Measurements from ENCODE around the gene VDR. TPM values are rescaled to one million over a fixed set of nuclear protein-coding genes. Genes with fewer than 3 reads are reported as not detected.
A peak's percentile ranks its signal among the peaks of the same experiment; 100 is the strongest.
"Not testable (repeated sequence)": the region's sequence is repeated elsewhere in the genome, so short reads cannot be mapped to it uniquely, and the experiment has no call there.

Gene VDR
- polyA plus RNA-seq, 1 donor: 11.3 TPM

DNA sequence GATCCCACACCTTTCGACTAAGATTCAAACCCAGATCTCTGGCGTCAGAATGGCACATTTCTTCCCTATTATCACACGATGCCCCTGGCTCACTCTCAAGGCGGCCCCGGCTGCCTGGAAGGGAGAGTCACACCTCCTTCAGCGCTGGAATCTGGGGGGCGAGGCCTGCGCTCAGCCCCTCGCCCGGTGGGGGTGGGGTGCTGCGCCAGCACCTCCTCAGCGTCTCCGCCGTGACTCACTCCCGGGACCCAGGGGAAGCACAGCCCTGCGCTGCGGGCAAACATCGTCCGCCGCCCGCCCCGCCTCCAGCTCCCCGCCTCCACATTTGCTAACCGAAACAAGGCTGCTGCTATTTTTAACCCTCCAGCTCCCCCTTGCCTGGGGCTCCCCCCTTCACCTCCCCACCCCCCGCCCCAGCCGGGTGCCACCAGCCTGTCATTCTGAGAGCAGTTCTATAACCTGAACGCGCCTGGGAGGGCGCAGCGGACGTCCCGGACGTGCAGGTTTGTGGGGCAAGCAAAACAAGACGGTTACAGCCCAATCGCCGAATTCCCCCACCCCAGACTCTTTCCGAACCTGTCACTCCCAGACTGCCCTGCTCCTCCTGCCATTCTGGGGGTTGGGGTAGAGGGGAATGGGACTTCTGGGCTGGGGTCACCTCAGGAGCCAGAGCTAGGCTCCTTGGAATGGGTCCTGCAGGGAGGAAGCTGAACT is 91.8 kb downstream of the VDR start:
- Histone ChIP-seq H3K36me3 (ENCODE audit: control insufficient read depth, insufficient read depth, low read length) (peaks cover 2% of the 10 kb centered on the region), H3K4me1 (ENCODE audit: control insufficient read depth, insufficient read depth, low read length) (peaks cover 50% of the 10 kb centered on the region), H3K4me3 (ENCODE audit: low read length) (peak overlapping the region; percentile 50), H3K9me3 (ENCODE audit: control insufficient read depth, low read depth, low read length) (no peaks in the 10 kb centered on the region), H3K27ac (ENCODE audit: low read length) (peak overlapping the region; percentile 84), H3K27me3 (ENCODE audit: control insufficient read depth, insufficient read depth, low read length) (no peaks in the 10 kb centered on the region)
- WGBS (ENCODE audit: insufficient coverage, low lambda C conversion rate): no CpG with 5 or more reads among the region's 37 CpGs
- peak; percentile 81 to 86 for DNase-seq

DNA sequence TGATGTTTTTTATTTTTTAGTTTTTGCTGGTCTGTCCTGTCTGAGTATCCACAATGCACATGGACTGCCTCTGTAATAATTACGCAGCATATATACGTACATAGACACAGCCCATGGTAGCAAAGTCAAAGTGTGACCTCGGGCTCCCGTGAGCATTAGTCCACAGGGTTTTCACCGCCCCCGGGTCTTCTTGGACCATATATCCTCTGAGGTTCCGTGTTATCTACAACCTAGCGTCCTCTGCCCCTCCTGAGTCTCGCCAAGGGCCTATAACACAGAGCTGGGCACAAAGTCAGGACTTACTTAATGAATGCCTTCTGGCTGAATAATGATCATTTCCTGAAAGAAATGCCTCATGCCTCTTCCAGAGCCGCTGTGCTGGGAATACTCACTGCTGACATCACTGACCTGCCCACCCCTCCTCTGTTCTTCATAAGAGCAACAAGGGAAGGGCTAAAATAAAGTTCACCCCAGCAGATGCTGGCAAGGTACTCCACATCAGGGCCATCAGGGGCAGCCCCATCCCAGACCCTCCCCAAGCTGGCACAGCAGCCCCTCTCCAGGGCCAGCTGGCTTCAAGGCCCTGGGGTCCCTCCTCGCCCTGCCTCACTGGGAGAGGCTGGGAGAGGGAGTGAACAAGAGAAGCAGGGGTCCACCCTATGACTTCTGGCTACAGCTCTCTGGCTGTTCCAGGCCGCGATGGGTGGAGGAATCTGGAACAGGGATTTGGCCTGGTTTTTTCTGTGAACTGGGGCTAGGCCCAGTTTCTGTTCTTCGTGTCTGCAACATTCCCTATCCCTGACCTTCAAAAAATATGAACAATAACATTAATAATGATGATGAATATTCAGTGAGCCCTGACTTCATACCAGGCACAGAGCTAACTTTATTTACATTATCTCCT is 93.0 kb downstream of the VDR start:
- WGBS (ENCODE audit: insufficient coverage, low lambda C conversion rate): 83% methylated on average over 2 of the region's 14 CpGs
- peak in 1 of 2 donors; percentile 37 for DNase-seq
- Histone ChIP-seq H3K36me3 (ENCODE audit: control insufficient read depth, insufficient read depth, low read length) (peaks cover 2% of the 10 kb centered on the region), H3K9me3 (ENCODE audit: control insufficient read depth, low read depth, low read length) (no peaks in the 10 kb centered on the region), H3K4me3 (ENCODE audit: low read length) (no peak overlapping the region), H3K27me3 (ENCODE audit: control insufficient read depth, insufficient read depth, low read length) (no peaks in the 10 kb centered on the region), H3K27ac (ENCODE audit: low read length) (peak overlapping the region; percentile 84), H3K4me1 (ENCODE audit: control insufficient read depth, insufficient read depth, low read length) (peaks cover 43% of the 10 kb centered on the region)

DNA sequence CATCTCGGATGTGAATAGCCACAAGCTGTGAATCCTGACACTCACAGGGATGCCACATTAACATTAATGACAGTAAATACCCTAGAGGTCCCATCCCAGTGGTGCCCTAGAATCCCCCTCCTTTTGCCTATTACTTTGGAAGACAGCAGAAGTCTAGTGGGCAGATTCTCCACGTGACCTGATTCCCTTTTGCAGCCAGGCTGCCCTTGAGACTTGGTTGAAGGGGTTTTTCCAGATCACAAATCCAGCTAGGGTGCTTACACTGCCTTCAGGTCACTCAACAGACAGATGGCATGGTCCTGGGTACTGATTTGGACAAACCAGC is 93.8 kb downstream of the VDR start:
- no peak overlapping the region for H3K4me3 ChIP-seq (ENCODE audit: low read length)
- H3K4me1 ChIP-seq (ENCODE audit: control insufficient read depth, insufficient read depth, low read length): peaks cover 40% of the 10 kb centered on the region
- no peak for DNase-seq
- no peaks in the 10 kb centered on the region for H3K9me3 ChIP-seq (ENCODE audit: control insufficient read depth, low read depth, low read length)
- H3K27me3 ChIP-seq (ENCODE audit: control insufficient read depth, insufficient read depth, low read length): no peaks in the 10 kb centered on the region
- H3K36me3 ChIP-seq (ENCODE audit: control insufficient read depth, insufficient read depth, low read length): peaks cover 2% of the 10 kb centered on the region
- no peak overlapping the region for H3K27ac ChIP-seq (ENCODE audit: low read length)
- WGBS (ENCODE audit: insufficient coverage, low lambda C conversion rate): no CpG with 5 or more reads among the region's 2 CpGs

DNA sequence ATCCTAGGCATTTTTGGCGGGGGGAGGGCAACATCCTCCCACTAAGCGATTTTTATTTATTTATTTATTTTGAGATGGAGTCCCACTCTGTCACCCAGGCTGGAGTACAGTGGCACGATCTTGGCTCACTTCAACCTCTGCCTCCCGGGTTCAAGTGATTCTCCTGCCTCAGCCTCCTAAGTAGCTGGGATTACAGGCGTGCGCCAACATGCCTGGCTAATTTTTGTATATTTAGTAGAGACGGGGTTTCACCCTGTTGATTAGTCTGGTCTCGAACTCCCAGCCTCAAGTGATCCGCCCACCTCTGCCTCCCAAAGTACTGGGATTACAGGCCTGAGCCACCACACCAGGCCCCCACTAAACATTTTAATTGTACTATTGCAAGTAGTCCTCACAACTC is 95.3 kb downstream of the VDR start:
- H3K4me1 ChIP-seq (ENCODE audit: control insufficient read depth, insufficient read depth, low read length): peaks cover 42% of the 10 kb centered on the region
- DNase-seq; H3K36me3 ChIP-seq (ENCODE audit: control insufficient read depth, insufficient read depth, low read length); H3K4me3 ChIP-seq (ENCODE audit: low read length); H3K27me3 ChIP-seq (ENCODE audit: control insufficient read depth, insufficient read depth, low read length); H3K27ac ChIP-seq (ENCODE audit: low read length); H3K9me3 ChIP-seq (ENCODE audit: control insufficient read depth, low read depth, low read length): not testable (repeated sequence)
- 80% methylated on average over 1 of the region's 9 CpGs for WGBS (ENCODE audit: insufficient coverage, low lambda C conversion rate)

DNA sequence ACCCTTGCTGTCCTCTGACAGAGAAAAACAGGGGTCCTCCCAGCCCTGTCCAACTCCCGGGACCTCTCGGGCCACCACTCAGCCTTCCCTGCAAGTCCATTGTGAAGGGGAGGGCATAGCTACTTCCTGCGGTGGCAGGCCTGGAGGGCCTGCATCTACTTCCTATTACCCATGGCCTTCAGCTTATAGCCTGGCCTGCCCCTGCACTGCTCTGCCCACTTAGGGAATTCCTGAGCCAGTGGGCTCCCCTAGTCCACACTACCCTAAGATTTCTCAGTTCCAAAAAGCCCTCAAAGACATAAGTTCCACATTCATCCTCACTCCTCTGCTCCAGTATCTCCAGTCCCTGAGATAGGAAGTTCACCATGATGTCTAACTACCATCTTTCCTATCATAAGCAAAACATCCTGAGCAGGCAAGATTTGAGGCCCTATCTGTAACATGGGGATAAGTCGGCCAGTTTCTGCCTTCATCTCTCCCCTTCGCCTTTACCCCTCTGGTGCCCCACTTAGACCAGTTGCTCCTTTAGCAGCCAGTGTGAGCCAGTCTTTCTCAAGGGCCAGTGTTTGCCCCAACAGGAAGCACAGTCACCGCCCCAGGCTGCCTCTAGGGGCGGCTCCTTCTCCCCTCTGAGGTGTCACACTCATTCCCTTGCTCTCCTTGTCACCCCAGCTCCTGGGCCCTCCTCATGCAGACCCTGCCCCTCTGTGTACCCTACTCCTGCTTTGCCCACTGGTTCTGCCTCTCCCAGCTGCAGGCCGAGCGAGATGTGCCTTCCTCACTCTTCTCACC is 96.0 kb downstream of the VDR start:
- no CpG with 5 or more reads among the region's 9 CpGs for WGBS (ENCODE audit: insufficient coverage, low lambda C conversion rate)
- Histone ChIP-seq H3K27me3 (ENCODE audit: control insufficient read depth, insufficient read depth, low read length) (no peaks in the 10 kb centered on the region), H3K9me3 (ENCODE audit: control insufficient read depth, low read depth, low read length) (no peaks in the 10 kb centered on the region), H3K36me3 (ENCODE audit: control insufficient read depth, insufficient read depth, low read length) (peaks cover 13% of the 10 kb centered on the region), H3K4me1 (ENCODE audit: control insufficient read depth, insufficient read depth, low read length) (peaks cover 37% of the 10 kb centered on the region), H3K27ac (ENCODE audit: low read length) (peak overlapping the region; percentile 36), H3K4me3 (ENCODE audit: low read length) (no peak overlapping the region)
- no peak for DNase-seq

DNA sequence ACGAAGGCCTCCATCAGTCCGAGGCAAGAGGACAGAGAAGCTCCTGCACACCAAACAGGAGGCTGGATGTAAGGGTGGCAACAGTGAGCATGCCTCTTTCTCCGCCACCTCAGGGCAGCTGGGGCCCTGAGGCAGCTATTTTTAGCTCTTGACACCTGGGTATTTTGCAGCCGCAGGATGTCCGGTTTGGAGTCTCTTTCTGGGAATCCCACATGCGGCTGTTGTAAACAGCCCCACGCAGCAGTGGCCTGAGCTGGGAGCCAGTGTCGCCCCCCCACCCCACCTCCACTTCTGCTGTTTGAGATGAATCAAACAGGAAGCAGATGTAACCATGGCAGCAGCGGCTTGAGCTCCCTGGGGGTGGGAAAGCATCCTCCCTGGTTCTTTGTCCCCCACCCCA is 96.7 kb downstream of the VDR start:
- Histone ChIP-seq H3K4me3 (ENCODE audit: low read length) (no peak overlapping the region), H3K36me3 (ENCODE audit: control insufficient read depth, insufficient read depth, low read length) (peaks cover 15% of the 10 kb centered on the region), H3K27me3 (ENCODE audit: control insufficient read depth, insufficient read depth, low read length) (no peaks in the 10 kb centered on the region), H3K4me1 (ENCODE audit: control insufficient read depth, insufficient read depth, low read length) (peaks cover 29% of the 10 kb centered on the region), H3K27ac (ENCODE audit: low read length) (peak overlapping the region; percentile 36), H3K9me3 (ENCODE audit: control insufficient read depth, low read depth, low read length) (no peaks in the 10 kb centered on the region)
- DNase-seq: peak in 1 of 2 donors; percentile 52
- WGBS (ENCODE audit: insufficient coverage, low lambda C conversion rate): no CpG with 5 or more reads among the region's 9 CpGs

DNA sequence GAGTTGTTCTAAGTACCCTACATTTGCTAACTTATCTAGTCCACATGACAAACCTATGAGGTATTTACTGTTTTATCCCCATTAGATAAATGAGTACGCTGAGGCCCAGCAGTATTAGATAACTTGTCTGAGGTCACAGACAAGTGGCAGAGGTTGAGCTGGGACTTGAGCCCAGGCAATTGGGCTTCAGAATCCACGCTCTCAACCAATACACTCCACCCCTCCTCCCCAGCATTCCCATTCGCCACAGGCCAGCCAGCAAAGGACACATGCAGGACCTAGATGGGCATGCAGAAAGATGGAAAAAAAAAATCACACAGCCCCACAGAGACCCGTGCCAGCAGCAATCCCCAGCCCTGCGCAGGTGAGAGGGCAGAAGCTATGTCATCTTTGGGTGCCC is 97.5 kb downstream of the VDR start:
- peaks cover 15% of the 10 kb centered on the region for H3K36me3 ChIP-seq (ENCODE audit: control insufficient read depth, insufficient read depth, low read length)
- H3K27me3 ChIP-seq (ENCODE audit: control insufficient read depth, insufficient read depth, low read length): no peaks in the 10 kb centered on the region
- H3K4me1 ChIP-seq (ENCODE audit: control insufficient read depth, insufficient read depth, low read length): peaks cover 25% of the 10 kb centered on the region
- WGBS (ENCODE audit: insufficient coverage, low lambda C conversion rate): no CpG with 5 or more reads among the region's 5 CpGs
- no peaks in the 10 kb centered on the region for H3K9me3 ChIP-seq (ENCODE audit: control insufficient read depth, low read depth, low read length)
- peak overlapping the region; percentile 14 for H3K27ac ChIP-seq (ENCODE audit: low read length)
- H3K4me3 ChIP-seq (ENCODE audit: low read length): no peak overlapping the region
- peak in 1 of 2 donors; percentile 38 for DNase-seq

DNA sequence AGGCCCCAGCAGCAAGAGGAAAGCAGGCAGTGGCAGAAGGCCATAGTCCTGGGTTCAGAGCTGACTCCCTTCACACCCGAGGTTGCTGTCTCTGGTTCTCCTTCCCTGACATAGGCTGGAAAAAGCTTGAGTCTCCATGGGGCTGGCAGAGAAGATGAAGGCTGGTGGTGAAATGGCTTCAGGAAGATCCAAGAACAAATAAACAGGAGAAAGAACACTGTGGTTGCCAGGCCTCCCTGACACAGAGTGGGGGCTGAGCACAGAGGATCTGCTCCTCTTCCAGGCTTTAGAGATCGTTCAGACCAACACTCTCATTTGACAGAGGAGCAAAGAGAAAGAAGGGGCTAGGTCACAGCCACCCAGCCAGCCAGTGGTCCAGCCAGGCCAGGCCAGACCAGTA is 99.4 kb downstream of the VDR start:
- no peaks in the 10 kb centered on the region for H3K27me3 ChIP-seq (ENCODE audit: control insufficient read depth, insufficient read depth, low read length)
- no peak overlapping the region for H3K27ac ChIP-seq (ENCODE audit: low read length)
- H3K4me1 ChIP-seq (ENCODE audit: control insufficient read depth, insufficient read depth, low read length): peaks cover 14% of the 10 kb centered on the region
- DNase-seq: no peak
- H3K36me3 ChIP-seq (ENCODE audit: control insufficient read depth, insufficient read depth, low read length): peaks cover 18% of the 10 kb centered on the region
- H3K9me3 ChIP-seq (ENCODE audit: control insufficient read depth, low read depth, low read length): no peaks in the 10 kb centered on the region
- no CpG with 5 or more reads among the region's 2 CpGs for WGBS (ENCODE audit: insufficient coverage, low lambda C conversion rate)
- H3K4me3 ChIP-seq (ENCODE audit: low read length): no peak overlapping the region

DNA sequence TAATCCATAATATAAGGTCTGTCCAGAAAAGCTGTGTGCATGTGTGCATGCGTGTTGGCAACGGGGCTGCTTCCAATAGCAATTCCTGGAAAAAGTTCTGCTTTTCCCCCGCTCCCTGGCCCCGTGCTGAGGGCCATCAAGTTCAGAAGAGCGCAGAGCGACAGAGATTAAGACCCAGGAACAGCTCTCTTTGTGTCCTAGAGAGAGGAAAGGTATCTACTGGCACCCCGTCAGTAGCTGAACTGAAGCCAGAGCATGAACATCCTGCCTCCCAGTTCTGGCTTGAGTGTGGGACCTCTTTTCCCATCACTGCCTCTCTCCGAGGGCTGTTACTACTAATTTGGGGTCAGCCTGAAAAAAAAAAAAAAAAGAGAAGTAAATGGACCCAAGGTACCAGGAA is 100.6 kb downstream of the VDR start:
- DNase-seq: no peak
- Histone ChIP-seq H3K36me3 (ENCODE audit: control insufficient read depth, insufficient read depth, low read length) (peaks cover 21% of the 10 kb centered on the region), H3K4me1 (ENCODE audit: control insufficient read depth, insufficient read depth, low read length) (peaks cover 14% of the 10 kb centered on the region), H3K27me3 (ENCODE audit: control insufficient read depth, insufficient read depth, low read length) (no peaks in the 10 kb centered on the region), H3K27ac (ENCODE audit: low read length) (no peak overlapping the region), H3K4me3 (ENCODE audit: low read length) (no peak overlapping the region), H3K9me3 (ENCODE audit: control insufficient read depth, low read depth, low read length) (no peaks in the 10 kb centered on the region)
- 94% methylated on average over 3 of the region's 8 CpGs for WGBS (ENCODE audit: insufficient coverage, low lambda C conversion rate)

DNA sequence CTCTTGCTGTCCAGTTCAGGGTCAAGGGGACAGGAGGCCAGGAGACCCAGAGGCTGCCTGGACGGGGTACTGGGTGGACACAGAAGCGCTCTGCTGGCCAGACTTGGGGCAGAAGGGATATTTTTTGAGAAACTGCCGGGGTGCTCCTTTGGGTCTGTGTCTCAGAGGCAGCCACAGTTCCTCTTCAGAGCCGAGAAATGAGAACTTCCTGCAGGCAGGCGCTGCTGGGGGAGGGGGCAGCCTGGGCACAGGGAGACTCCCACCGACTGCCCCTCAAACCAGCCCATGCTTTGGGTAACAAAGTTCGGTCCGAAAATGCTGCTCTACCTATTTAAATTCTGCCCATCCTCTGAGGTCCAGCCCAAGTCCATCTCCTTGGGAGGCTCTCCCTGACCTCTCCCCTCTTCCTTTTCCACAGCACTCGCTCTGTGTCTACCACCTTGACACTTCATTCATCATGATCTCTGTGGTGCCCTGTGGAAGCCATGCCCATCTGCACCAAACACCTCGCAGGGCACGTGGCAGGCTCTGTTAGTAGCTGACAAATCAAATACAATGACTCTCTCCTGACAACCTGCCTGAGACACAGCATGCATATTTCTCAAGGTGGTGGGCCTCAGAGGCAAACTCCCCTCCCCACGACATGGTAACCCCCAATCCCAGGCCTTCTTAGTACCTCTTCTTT is 101.5 kb downstream of the VDR start:
- no peaks in the 10 kb centered on the region for H3K9me3 ChIP-seq (ENCODE audit: control insufficient read depth, low read depth, low read length)
- peaks cover 10% of the 10 kb centered on the region for H3K4me1 ChIP-seq (ENCODE audit: control insufficient read depth, insufficient read depth, low read length)
- no peak overlapping the region for H3K27ac ChIP-seq (ENCODE audit: low read length)
- H3K27me3 ChIP-seq (ENCODE audit: control insufficient read depth, insufficient read depth, low read length): no peaks in the 10 kb centered on the region
- DNase-seq: no peak
- no peak overlapping the region for H3K4me3 ChIP-seq (ENCODE audit: low read length)
- WGBS (ENCODE audit: insufficient coverage, low lambda C conversion rate): no CpG with 5 or more reads among the region's 12 CpGs
- H3K36me3 ChIP-seq (ENCODE audit: control insufficient read depth, insufficient read depth, low read length): peaks cover 28% of the 10 kb centered on the region

All from large intestine (tissue), 3 donors.